ENCODE results near the gene CFAP221.

DNA sequence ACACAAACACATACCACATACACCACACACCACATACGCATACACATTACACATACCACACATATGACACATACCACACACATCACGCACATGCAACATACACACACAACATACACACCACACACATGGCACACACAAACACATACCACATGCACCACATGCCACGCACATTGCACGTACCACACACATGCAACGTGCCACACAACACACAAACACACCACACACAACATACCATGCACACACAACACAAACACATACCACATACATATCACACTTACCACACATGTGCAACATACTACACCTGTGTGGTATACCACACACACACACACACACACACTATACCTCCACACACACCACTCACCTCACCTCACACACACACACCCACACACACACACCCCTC, 149.7 kb downstream of the CFAP221 start:
- TF ChIP-seq EZH2 (IDR thresholded peaks at IDR 0.05; ENCODE audit: insufficient read depth, poor library complexity, severe bottlenecking): no peak
- TF ChIP-seq EZH2phosphoT487 (IDR thresholded peaks at IDR 0.05; ENCODE audit: insufficient read depth, low read depth): no peak

All from GM23248 (cell line).